Keratinocyte (primary cell): ENCODE measurements around the gene SLC5A8.

Experiments used
- EZH2 ChIP-seq: IDR thresholded peaks from one replicate; pipeline ENCODE4 v1.6.1; 2012; ENCODE audit warnings: inconsistent platforms, mild to moderate bottlenecking, low read length, moderate library complexity
- TF ChIP-seq, protein P1 (sequence below), 3 experiments: IDR thresholded peaks in 1 of 3; conservative IDR thresholded peaks in 1 of 3; optimal IDR thresholded peaks in 1 of 3; 2 replicates in 2 of 3; 3 replicates in 1 of 3; pipeline versions ENCODE3 to v1.5.1; 2011; ENCODE audit warnings: low read length in 3 of 3, mild to moderate bottlenecking in 3 of 3, moderate library complexity in 2 of 3, control low read depth in 1 of 3, inconsistent platforms in 1 of 3; ENCODE audit not compliant: insufficient read depth in 2 of 3; ENCODE audit errors: extremely low read depth in 1 of 3

DNA sequence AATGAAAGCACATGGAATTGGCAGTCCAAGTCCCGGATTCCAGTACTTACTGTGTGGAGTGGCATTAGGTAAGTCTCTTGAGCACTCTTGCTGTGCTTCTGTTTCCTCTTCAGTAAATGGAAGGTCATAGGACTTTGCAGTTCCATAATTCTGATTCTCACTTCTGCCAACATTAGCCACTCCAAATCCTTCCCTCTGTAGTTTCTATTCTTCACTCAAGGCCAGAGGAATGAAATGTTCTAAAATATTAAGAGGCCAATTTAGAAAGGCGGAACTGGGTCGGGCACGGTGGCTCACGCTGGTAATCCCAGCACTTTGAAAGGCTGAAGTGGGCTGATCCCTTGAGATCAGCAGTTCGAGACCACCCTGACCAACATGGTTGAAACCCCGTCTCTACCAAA, 19.8 kb upstream of the SLC5A8 start:
- TF ChIP-seq, protein P1, sequence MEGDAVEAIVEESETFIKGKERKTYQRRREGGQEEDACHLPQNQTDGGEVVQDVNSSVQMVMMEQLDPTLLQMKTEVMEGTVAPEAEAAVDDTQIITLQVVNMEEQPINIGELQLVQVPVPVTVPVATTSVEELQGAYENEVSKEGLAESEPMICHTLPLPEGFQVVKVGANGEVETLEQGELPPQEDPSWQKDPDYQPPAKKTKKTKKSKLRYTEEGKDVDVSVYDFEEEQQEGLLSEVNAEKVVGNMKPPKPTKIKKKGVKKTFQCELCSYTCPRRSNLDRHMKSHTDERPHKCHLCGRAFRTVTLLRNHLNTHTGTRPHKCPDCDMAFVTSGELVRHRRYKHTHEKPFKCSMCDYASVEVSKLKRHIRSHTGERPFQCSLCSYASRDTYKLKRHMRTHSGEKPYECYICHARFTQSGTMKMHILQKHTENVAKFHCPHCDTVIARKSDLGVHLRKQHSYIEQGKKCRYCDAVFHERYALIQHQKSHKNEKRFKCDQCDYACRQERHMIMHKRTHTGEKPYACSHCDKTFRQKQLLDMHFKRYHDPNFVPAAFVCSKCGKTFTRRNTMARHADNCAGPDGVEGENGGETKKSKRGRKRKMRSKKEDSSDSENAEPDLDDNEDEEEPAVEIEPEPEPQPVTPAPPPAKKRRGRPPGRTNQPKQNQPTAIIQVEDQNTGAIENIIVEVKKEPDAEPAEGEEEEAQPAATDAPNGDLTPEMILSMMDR (optimal IDR thresholded peaks at IDR 0.05 in 1 of 3, IDR thresholded peaks at IDR 0.05 in 1 of 3, conservative IDR thresholded peaks at IDR 0.05 in 1 of 3; ENCODE audit: extremely low read depth in 1 of 3, insufficient read depth in 2 of 3, low read length in 3 of 3), result no peak
- no peak for TF ChIP-seq EZH2
